WTC11 (cell line): ENCODE data around the gene C1QTNF6.

ENCODE experiments used
- ATF6 ChIP-seq: sonication (generic); formaldehyde crosslinking; IDR thresholded peaks from 2 replicates; pipeline ENCODE4 v1.8.1; 2023; ENCODE audit warnings: mild to moderate bottlenecking, missing genetic modification reagents
- CTCF ChIP-seq: fragments of 200-600 bp; IDR thresholded peaks from 2 replicates; pipeline ENCODE4 v1.8.0; 2022; ENCODE audit warnings: antibody characterized with exemption
- ZSCAN18 ChIP-seq: fragments of 250-450 bp; sonication (Bioruptor Pico); IDR thresholded peaks from 2 replicates; pipeline ENCODE4 v2.1.2; 2022; ENCODE audit warnings: mild to moderate bottlenecking, moderate library complexity
- TF ChIP-seq, protein P1 (sequence below): sonication (generic); formaldehyde crosslinking; IDR thresholded peaks from 2 replicates; pipeline ENCODE4 v1.8.1; 2022; ENCODE audit warnings: low read depth, mild to moderate bottlenecking, moderate library complexity, missing genetic modification reagents, borderline replicate concordance

DNA sequence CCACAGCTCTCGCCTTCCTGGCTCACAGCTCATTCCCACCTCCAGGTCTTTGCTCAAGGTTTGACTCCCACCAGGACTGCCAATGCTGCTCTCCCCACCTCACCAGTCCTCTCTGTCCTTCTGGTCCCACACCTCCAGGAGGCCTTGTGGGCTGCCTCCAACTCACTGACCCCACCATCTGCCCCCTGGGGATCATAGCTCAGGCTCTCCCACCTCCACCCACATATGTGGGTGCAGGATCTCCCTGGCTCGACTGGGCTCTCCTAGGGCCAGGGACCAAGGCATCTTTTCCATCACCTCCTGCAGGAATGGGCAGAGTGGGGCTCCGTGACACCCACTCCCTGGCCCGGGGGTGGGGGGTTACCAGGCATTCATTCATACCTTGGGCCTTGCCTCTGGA lies 38.0 kb upstream of the C1QTNF6 start:
- TF ChIP-seq, protein P1, sequence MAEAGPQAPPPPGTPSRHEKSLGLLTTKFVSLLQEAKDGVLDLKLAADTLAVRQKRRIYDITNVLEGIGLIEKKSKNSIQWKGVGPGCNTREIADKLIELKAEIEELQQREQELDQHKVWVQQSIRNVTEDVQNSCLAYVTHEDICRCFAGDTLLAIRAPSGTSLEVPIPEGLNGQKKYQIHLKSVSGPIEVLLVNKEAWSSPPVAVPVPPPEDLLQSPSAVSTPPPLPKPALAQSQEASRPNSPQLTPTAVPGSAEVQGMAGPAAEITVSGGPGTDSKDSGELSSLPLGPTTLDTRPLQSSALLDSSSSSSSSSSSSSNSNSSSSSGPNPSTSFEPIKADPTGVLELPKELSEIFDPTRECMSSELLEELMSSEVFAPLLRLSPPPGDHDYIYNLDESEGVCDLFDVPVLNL (CRISPR knock-in tag) = no peak
- TF ChIP-seq CTCF = no peak
- no peak for TF ChIP-seq ZSCAN18 (CRISPR knock-in tag)
- no peak for TF ChIP-seq ATF6 (CRISPR knock-in tag)
